NCI-H526 (cell line): ENCODE measurements around the gene COBLL1.
"Not testable (repeated sequence)": the region's sequence is repeated elsewhere in the genome, so short reads cannot be mapped to it uniquely, and the experiment has no call there.

Experiments used
- DNase-seq, 2 experiments: peaks; one replicate each; lab custom pipeline; 2025; lab: John Stamatoyannopoulos, UW

The COBLL1 gene

DNA sequence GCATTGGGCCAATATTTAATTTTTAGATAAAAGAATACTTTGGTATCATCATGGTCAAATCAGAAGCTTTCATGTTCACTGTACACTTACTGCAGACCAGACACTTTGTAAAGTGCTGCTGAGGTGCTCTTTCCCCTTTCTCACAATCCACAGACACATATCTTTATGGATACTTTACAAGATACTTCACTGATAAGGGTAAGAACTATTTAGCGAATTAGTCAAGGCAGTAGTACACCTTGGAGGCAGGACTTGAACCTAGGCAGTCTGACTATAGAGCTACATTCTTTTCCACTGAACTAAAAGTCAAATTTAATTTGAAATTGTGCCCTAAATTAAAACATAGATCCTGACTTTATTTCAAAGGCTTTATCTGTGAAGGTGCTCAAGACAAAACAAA is 60.2 kb downstream of the COBLL1 start:
- no peak for DNase-seq

- DNase-seq: no peak
Observed at GRCh38 chr2:164780611-164781178, 60.9 kb downstream of the COBLL1 start.

DNA sequence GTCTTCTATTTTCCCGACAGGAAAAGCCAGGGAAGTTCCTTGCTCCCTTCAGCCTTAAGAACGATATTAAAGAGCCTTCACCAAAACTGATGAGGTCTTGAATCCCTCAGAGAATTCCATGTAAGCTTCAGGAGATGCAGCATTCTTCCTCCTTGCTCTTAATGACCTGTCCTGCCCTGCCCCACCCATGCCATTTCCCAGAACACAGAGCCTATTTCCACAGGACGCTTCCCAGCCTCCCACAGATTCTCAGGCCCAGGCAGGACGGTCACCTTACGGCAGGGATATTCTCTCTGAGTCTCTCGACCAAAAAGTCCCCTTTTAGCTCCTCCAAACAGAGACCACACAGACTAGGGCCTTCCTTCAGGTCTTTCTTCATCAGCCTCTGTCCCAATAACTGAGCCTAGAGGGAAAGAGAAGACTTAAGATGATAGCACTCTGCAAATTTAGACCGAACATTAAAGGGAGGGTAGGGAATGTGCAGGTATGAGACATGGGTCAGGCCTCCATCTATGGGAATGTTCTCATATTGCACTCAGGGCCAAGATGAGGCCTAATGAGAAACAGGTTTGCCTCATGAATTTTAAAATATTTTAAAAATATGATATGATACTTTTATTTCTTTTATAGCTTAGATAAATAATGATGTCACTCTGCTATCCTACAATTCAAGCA is 62.1 kb downstream of the COBLL1 start:
- no peak for DNase-seq

GRCh38 chr2:164778723-164779122 is 62.9 kb downstream of the COBLL1 start:
- DNase-seq: no peak

- no peak for DNase-seq
Observed at GRCh38 chr2:164777847-164778461, 63.7 kb downstream of the COBLL1 start.

DNA sequence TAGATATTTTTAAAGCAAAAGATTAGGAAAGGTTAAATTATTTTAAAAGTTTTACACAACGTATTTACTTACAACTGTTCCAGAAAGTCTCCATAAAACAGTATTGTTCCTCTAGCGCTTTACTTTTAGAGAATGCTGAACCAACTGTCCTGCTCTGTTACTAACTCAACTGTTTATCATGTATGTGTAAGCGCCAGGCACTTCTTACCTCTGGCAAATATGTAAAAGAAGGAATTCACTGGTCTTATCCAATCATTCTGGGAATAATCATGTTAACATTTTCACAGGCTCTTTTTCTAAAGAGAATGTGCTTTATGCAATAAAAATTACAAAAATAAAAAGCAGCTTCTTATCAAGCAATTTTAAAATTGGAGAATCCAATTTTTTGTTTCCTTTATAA is 68.0 kb downstream of the COBLL1 start:
- no peak for DNase-seq

DNA sequence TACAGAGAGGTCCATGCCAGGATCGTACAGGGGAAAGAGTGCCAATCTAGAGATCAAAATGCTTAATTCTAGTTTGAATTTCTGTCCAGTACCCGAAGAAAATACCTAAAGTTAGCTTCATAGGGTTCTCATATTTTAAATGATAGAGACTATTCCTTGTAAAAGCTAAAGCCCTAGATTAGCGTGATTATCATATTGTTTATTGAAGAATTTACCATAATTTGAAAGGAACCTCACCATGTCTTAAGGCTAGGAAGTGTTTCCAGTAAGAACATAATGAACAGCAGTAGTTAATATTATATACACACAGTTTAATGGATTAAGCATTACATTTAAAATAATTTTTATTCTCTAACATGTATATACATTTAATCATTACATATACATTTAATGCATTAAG is 68.5 kb downstream of the COBLL1 start:
- no peak for DNase-seq

GRCh38 chr2:164771897-164772296 is 69.7 kb downstream of the COBLL1 start:
- no peak for DNase-seq

DNA sequence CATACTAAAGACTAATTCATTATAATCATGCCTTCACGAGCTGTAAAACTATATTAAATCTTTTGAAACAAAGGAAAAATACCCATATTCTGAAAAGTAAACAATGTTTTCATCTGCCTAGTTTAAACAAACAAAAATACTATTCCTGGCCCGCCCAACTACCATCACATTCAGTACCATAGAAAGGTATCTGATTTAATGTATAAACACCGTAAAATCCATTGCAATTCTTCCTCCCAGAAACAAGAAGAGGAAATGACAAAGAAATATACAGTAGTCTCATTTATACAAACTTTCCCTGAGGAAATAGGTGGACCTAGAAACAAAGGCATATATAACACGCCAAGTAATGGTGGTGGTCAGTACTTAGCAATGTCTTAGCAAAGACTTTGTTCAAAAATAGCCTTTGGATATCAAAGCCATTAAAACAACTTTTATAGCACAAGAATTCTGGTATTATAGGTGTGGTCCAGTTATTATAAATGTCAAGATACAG is 71.2 kb downstream of the COBLL1 start:
- DNase-seq: no peak

DNA sequence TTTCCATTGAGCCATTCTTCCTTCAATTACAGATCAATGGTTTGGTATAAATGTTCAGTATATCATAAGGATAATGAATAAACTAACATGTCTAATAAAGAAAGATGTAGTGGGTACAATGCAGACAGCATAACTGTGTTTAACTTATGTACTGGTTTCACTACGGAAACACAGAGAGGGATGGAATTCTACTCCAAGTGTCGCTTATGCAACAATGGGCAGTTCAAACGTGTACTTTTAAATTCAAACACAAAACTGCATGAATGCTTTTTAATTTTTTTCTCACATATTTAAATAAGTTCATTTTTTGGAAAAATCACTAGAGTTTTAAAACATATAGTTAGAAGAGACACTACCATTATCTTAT is 74.7 kb downstream of the COBLL1 start:
- DNase-seq: no peak

DNA sequence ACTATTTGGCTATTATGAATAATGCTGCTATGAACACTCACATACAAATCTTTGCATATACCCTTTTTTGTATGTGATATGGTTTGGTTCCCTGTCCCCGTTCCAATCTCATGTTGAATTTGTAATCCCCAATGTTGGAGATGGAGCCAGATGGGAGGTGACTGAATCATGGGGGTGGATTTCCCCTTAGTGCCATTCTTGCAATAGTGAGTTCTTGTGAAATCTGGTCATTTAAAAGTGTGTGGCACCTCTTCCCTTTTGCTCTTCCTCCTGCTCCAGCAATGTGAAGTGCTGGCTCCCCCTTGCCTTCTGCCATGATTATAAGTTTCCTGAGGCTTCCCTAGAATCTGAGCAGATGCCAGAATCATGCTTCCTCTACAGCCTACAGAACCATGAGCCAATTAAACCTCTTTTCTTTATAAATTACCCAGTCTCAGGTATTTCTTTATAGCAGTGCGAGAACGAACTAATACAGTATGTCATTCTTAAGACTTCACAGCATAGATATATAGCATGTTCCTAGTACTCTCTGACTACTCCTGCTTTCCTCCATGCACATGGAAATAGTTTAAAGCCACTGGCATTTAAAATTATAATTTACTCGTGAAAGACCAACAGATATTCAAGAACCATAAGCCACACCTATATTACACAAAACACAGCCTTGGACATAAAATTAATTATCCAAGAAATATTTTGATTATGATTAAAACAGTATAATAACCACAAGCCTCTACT is 75.2 kb downstream of the COBLL1 start:
- no peak for DNase-seq

DNA sequence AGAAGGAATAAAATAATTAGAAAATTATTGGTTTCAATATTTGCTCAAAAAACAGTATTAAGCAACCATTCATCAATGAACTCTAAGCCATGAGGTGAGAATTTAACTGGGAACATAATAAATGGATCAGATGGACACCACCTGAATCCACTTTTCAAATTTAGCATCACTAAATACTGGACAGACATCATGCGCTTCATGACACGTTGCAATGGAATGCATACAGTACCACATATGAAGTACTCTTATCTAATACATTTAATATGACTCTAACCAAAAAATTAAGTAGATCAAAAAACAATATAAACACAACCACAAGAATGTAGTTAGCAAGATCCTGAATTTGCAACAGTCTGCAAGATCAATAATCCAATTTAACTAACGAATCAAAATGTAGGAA is 76.6 kb downstream of the COBLL1 start:
- no peak for DNase-seq

GRCh38 chr2:164764474-164764873 is 77.1 kb downstream of the COBLL1 start:
- DNase-seq: no peak

DNA sequence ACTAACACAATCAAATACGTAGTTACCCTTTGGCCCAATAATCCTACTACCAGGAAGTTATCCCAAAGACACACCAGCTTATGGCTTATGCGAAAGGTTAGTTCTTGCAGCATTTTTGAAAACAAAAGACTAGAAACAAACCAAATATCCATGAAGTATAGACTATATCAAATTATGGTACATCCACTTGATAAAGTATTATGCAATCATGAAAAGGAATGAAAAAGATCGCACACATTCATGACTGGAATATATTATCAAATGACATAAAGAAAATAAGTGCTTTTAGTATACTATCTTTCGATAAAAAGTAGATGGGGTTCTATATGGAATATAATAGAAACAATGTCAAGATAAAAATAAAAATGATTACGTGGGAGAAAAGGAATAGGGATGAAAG is 78.2 kb downstream of the COBLL1 start:
- DNase-seq: no peak

- DNase-seq: no peak
Observed at GRCh38 chr2:164761737-164762460, 79.7 kb downstream of the COBLL1 start.

DNA sequence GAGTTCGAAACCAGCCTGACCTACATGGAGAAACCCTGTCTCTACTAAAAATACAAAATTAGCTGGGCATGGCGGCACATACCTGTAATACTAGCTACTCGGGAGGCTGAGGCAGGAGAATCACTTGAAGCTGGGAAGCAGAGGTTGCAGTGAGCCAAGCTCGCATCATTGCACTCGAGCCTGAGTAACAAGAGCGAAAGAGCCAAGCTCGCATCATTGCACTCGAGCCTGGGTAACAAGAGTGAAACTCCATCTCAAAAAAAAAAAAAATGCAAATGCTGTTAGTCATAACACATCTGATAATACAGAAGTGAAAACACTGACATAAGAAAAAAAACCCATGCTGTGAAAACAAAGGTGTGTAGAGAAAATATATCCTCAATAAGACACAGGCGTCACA is 80.4 kb downstream of the COBLL1 start:
- DNase-seq: not testable (repeated sequence)

DNA sequence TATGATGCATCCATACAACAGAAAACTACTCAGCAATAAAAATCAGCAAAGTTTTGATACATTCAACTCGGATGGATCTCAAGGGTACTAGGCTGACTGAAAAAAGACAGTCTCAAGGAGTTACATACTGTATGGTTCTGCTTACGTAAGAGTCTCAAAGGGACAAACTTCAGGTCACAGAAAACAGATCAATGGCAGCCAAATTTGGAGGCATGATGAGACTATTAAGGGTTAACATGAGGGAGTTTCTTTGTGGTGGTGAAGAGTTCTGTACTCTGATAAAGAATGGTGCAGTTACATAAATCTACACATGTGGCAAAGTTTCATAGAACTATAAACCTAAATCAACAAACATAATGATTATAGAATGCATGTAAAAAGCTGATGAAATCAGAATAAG is 81.4 kb downstream of the COBLL1 start:
- DNase-seq: no peak

GRCh38 chr2:164757934-164758695 is 83.5 kb downstream of the COBLL1 start:
- no peak for DNase-seq

- no peak for DNase-seq
Observed at GRCh38 chr2:164756773-164757172, 84.8 kb downstream of the COBLL1 start.

GRCh38 chr2:164755952-164756351 is 85.7 kb downstream of the COBLL1 start:
- DNase-seq: no peak
